ENCODE results near the gene MYLK. TPM values are rescaled to one million over a fixed set of nuclear protein-coding genes. Genes with fewer than 3 reads are reported as not detected.
A peak's percentile ranks its signal among the peaks of the same experiment; 100 is the strongest.

The MYLK gene
- total and polyA plus RNA-seq, 9 of the 15 experiments (the other 6 are each of a cell fraction or from before 2014, with no cell fraction given), result 0.11 to 0.53 (median 0.18) TPM; not detected in 2

DNA sequence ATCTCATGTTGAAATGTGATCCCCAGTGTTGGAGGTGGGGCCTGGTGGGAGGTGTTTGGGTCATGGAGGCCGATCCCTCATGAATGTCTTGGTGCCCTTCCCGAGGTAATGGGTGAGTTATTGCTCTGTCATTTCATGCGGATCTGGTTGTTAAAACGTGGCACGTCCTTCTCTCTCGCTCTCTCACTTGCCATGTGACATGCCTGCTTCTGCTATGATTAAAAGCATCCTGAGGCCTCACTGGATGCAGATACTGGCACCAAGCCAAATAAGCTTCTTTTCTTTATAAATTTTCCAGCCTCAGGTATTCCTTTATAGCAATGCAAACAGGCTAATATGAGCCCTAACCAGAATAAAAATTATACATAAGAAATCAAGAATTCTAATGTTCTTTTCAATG lies 267.5 kb downstream of the MYLK start:
- Histone ChIP-seq H3K27me3 (ENCODE audit: control insufficient read depth in 2 of 2, insufficient read depth in 2 of 2, low read length in 2 of 2) (peaks cover 0 to 2% of the 10 kb centered on the region in 2 experiments; a peak in 1 of 5 replicates), H3K9me1 (ENCODE audit: control insufficient read depth, insufficient read depth, low read length) (no peaks in the 10 kb centered on the region), H3K9ac (ENCODE audit: insufficient read depth in 1 of 2, low read depth in 2 of 2, low read length in 2 of 2) (no peak overlapping the region), H3K4me2 (ENCODE audit: insufficient read depth, low read length) (no peak overlapping the region), H3K4me1 (replicated peaks in 1 of 2; ENCODE audit: control insufficient read depth in 2 of 2, insufficient read depth in 2 of 2, low read length in 2 of 2) (peaks cover 0 to 18% of the 10 kb centered on the region in 2 experiments; a peak in 4 of 5 replicates), H4K20me1 (replicated peaks; ENCODE audit: control insufficient read depth, insufficient read depth, low read length) (no peaks in the 10 kb centered on the region; the same call in 1 of the 2 replicates), H3K27ac (ENCODE audit: extremely low read depth, low read depth, low read length) (no peak overlapping the region), H2AFZ (ENCODE audit: low read depth, low read length) (no peak overlapping the region), H3K9me3 (replicated peaks; ENCODE audit: control insufficient read depth, insufficient read depth, low read depth, low read length) (no peaks in the 10 kb centered on the region), H3K4me3 (no peak overlapping the region), H3K36me3 (ENCODE audit: control insufficient read depth, insufficient read depth, low read length) (no peaks in the 10 kb centered on the region), H3K79me2 (ENCODE audit: control insufficient read depth, insufficient read depth, low read length) (no peaks in the 10 kb centered on the region)
- BruUV-seq (replicated peaks), result no TSS peak
- ATAC-seq, result no peak
- no peak for DNase-seq (ENCODE audit: extremely low read depth in 1 of 4, low spot score in 3 of 4)
- ChIA-PET POLR2A (no interaction called here), CTCF (ENCODE audit: low intra/inter-chr PET ratio) (no interaction called here)
- no peak for FAIRE-seq
- in situ Hi-C loops (cut with MboI) (no loop called here), intact Hi-C loops (cut with micrococcal nuclease) (no loop called here)
- 67% methylated on average over 5 of the region's 6 CpGs for WGBS (ENCODE audit: insufficient coverage, low coverage, missing lambda C conversion rate)
- TF ChIP-seq HNRNPL (IDR thresholded peaks at IDR 0.05; ENCODE audit: low read depth, low read length) (no peak), NFIC (IDR thresholded peaks at IDR 0.05) (peak; percentile 91), NFIX (CRISPR knock-in tag; IDR thresholded peaks at IDR 0.05; ENCODE audit: low read depth) (peak; percentile 81), WHSC1 (IDR thresholded peaks at IDR 0.05; ENCODE audit: low read length) (no peak)

DNA sequence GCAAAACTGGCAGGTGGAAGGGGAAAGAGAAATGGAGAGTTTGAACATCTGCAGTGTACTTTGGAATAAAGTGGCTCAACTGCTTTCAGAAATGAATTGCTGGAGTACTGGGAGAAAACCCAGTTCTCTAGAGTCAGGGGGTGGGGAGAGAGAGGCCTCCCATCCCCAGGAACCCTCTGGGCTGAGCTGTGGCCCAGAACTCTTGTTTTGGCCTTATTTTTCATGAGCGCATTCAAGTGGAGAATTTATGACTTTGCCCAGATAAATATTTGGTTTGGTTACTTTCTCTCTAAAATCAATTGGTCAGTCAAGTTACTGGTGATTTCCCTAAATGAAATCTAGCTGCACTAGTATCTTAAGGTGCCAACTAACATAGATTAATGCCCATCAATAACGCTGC lies 270.6 kb downstream of the MYLK start:
- FAIRE-seq (no peak), ATAC-seq (no peak), DNase-seq (ENCODE audit: extremely low read depth in 1 of 4, low spot score in 3 of 4) (no peak)
- Histone ChIP-seq H3K4me1 (replicated peaks in 1 of 2; ENCODE audit: control insufficient read depth in 2 of 2, insufficient read depth in 2 of 2, low read length in 2 of 2) (peaks cover 0 to 11% of the 10 kb centered on the region in 2 experiments; a peak in 3 of 5 replicates), H3K36me3 (ENCODE audit: control insufficient read depth, insufficient read depth, low read length) (peaks cover 3% of the 10 kb centered on the region; the same call in 1 of the 3 replicates), H2AFZ (ENCODE audit: low read depth, low read length) (no peak overlapping the region), H3K4me2 (ENCODE audit: insufficient read depth, low read length) (no peak overlapping the region), H3K27ac (ENCODE audit: extremely low read depth, low read depth, low read length) (no peak overlapping the region), H3K9me3 (replicated peaks; ENCODE audit: control insufficient read depth, insufficient read depth, low read depth, low read length) (no peaks in the 10 kb centered on the region), H3K9ac (ENCODE audit: insufficient read depth in 1 of 2, low read depth in 2 of 2, low read length in 2 of 2) (no peak overlapping the region), H4K20me1 (replicated peaks; ENCODE audit: control insufficient read depth, insufficient read depth, low read length) (no peaks in the 10 kb centered on the region; the same call in 1 of the 2 replicates), H3K4me3 (no peak overlapping the region), H3K9me1 (ENCODE audit: control insufficient read depth, insufficient read depth, low read length) (no peaks in the 10 kb centered on the region), H3K27me3 (ENCODE audit: control insufficient read depth in 2 of 2, insufficient read depth in 2 of 2, low read length in 2 of 2) (no peaks in the 10 kb centered on the region), H3K79me2 (ENCODE audit: control insufficient read depth, insufficient read depth, low read length) (no peaks in the 10 kb centered on the region)
- intact Hi-C loops (cut with micrococcal nuclease), result no loop called here
- in situ Hi-C loops (cut with MboI), result no loop called here
- no TSS peak for BruUV-seq (replicated peaks)
- TF ChIP-seq ATF1 (CRISPR knock-in tag; IDR thresholded peaks at IDR 0.05) (no peak), ATF1 (tag; IDR thresholded peaks at IDR 0.05) (no peak), RFX1 (IDR thresholded peaks at IDR 0.05) (no peak), SREBF2 (CRISPR knock-in tag; IDR thresholded peaks at IDR 0.05) (no peak), ZNF57 (CRISPR knock-in tag; IDR thresholded peaks at IDR 0.05) (no peak), BCOR (IDR thresholded peaks at IDR 0.05) (no peak), EZH2 (IDR thresholded peaks at IDR 0.05; ENCODE audit: borderline replicate concordance, low read depth, low read length) (no peak)
- TF ChIP-seq, protein P1, sequence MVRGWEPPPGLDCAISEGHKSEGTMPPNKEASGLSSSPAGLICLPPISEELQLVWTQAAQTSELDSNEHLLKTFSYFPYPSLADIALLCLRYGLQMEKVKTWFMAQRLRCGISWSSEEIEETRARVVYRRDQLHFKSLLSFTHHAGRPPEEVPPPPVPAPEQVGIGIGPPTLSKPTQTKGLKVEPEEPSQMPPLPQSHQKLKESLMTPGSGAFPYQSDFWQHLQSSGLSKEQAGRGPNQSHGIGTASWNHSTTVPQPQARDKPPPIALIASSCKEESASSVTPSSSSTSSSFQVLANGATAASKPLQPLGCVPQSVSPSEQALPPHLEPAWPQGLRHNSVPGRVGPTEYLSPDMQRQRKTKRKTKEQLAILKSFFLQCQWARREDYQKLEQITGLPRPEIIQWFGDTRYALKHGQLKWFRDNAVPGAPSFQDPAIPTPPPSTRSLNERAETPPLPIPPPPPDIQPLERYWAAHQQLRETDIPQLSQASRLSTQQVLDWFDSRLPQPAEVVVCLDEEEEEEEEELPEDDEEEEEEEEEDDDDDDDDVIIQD (CRISPR knock-in tag; IDR thresholded peaks at IDR 0.05), result no peak
- CTCF ChIA-PET (ENCODE audit: low intra/inter-chr PET ratio), result no interaction called here
- WGBS (ENCODE audit: insufficient coverage, low coverage, missing lambda C conversion rate), result 63% methylated on average over 2 of the region's 2 CpGs
- POLR2A ChIA-PET, result interaction anchor here (0.7 kb wide), 1 partner anchor 11 kb away, joined by 3 read pairs; no protein-coding TSS in a partner anchor

Data from K562 (cell line).